ENCODE results near the gene IFNB1.

The IFNB1 gene

DNA sequence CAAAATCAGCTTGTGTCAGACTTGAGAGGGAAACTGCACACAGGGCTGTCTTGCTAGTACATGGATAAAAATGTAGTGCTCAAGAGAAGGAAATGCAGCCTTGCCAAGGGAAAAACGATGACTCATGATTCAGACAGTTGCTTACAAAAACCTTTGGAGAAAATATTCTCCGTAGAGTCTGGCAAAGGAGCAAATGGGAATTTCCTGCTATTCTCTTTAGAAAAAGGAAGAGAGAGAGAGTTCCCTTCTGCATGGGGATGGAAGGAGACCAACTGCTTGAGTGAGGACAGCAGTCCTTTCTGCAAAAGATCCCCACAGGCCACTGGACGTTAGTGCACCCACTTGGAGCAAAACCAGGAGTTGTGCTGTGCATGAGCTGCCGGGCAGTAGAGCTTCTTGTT lies 7.6 kb downstream of the IFNB1 start:
- DNase-seq (ENCODE audit: low spot score): peak; percentile 59

GRCh38 chr9:21060919-21061561 lies 16.7 kb downstream of the IFNB1 start:
- DNase-seq (ENCODE audit: low spot score): no peak

GRCh38 chr9:21056931-21057330 lies 20.8 kb downstream of the IFNB1 start:
- DNase-seq (ENCODE audit: low spot score): no peak

GRCh38 chr9:21053851-21054250 lies 23.9 kb downstream of the IFNB1 start:
- DNase-seq (ENCODE audit: low spot score): no peak

DNA sequence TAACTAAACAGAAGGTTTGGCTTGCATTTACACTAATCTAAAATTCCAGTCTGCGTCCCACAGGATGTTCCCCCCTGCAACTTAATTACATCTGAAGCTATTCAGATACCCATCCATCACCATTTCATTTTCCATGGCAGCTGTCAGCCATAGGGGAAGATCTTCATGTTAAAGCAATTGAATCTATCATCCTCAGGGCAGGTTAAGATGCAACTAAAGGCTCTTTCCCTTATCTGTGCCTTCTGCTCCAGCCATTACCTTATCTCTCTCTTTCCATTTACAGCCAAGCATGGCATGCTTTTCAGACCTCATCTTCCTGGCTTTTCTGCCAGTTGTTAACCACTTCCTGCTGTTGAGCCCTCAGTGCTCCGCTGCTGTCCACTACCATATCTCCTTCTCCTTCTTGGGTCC lies 30.5 kb downstream of the IFNB1 start:
- DNase-seq (ENCODE audit: low spot score): no peak

DNA sequence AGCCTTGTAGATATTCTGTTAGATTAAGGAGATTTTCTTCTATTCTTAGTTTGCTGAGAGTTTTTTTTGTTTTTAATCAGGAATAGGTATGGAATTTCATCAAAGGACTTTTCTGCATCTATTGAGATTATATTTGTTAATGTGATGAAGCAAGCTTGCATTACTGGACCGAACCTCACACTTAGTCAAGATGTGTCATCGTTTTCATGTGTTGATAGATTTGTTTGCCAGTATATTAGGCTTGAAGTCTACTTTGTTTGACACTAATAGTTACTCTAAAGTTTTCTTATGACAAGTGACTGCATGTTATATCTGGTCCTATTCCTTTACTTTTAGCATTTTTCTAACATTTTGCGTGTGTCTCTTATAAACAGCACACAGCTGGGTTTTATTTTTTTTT lies 33.9 kb downstream of the IFNB1 start:
- DNase-seq (ENCODE audit: low spot score): no peak

DNA sequence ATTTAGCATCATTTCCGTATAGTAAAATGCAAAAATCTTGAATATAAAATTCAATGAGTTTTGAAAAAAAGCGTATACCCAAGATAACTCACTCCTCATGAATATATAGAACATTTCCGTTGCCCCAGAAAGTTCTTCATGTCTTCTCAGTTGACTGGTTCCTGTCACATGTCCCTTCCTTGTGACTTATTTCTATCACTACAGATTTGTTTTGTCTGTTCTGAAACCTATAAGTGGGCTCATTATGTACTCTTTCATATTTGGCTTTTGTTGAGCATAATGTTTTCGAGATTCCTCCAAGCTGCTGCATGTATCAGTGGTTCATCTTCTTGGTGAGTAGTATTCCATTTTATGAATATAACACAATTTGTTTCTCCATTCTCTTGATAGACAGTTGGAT lies 35.3 kb downstream of the IFNB1 start:
- DNase-seq (ENCODE audit: low spot score): no peak

DNA sequence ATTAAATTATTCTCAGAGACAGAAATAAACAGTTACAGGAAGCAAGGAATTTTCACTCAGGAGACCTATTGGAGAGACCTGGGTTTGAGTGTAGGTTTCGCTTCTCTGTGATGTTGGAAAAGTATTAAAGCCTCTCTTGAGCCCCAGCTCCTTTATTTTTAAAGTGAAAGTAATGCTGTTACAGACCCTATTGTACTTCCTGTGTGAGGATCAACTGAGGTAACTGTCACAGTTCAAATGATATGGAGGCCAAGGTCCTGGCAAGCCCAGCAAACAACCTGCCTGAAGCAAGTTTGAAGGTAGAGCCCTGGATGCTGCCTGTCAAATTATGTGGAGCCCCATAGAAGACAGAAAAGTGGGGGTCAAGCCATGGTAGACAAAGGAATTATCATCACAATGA lies 38.4 kb downstream of the IFNB1 start:
- no peak for DNase-seq (ENCODE audit: low spot score)

DNA sequence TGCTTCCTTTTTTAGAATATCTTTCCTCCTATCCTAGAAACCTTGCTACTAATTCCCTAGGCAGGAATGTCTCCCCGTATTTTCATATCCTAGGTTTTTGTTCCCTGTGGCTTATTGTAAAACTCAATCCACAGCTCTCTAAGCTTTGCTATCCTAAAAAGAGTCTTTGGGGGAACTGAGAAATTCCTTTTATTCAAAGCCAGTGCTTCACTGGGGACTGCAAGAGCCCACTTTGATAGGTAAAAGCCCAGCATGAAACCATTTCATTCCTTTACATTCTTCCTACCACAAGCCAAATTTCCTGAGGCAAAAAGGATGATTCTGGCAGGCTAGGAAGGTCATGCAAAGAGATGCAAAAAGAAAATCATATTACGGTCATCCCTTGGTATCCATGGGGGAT lies 40.5 kb downstream of the IFNB1 start:
- DNase-seq (ENCODE audit: low spot score): no peak

DNA sequence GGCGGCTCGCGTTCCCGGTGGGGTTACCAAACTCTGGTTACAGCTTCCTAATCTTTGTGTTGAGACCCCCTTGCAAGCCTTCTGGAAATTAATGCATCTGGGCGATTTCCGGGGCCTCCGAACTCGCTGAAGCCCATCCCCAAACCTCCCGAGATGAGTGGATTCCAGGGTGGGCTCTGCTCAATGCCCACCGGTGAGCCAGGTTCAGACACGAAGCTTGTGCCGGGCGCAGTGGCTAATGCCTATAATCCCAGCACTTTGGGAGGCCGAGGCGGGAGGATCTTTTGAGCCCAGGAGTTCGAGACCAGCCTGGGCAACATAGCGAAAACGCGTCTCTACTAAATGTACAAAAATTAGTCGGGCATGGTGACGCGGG lies 45.9 kb downstream of the IFNB1 start:
- DNase-seq (ENCODE audit: low spot score): no peak

GRCh38 chr9:21031091-21031807 lies 46.5 kb downstream of the IFNB1 start, which contains the start of gene HACD4:
TSS of gene HACD4 (minus strand) at chr9:21031640. CDS start at chr9:21031590, 50 bp downstream.
- DNase-seq (ENCODE audit: low spot score): no peak

- peak; percentile 9 for DNase-seq (ENCODE audit: low spot score)
These were observed 47.2 kb downstream of the IFNB1 start for GRCh38 chr9:21030389-21031035.

- DNase-seq (ENCODE audit: low spot score): no peak
These were observed 48.1 kb downstream of the IFNB1 start for GRCh38 chr9:21029661-21030060.

- DNase-seq (ENCODE audit: low spot score): no peak
These were observed 49.3 kb downstream of the IFNB1 start for GRCh38 chr9:21028466-21028865.

GRCh38 chr9:21027295-21027694 lies 50.4 kb downstream of the IFNB1 start:
- no peak for DNase-seq (ENCODE audit: low spot score)
